Neuronal stem cell (in vitro differentiated cells): ENCODE results near the gene MANBA.
"Not testable (repeated sequence)": the region's sequence is repeated elsewhere in the genome, so short reads cannot be mapped to it uniquely, and the experiment has no call there.

Source experiments
- DNase-seq: peaks from one replicate; pipeline ENCODE4 v3.0.0-alpha.2; 2013; ENCODE audit warnings: low spot score
- H2AFZ ChIP-seq: one replicate; pipeline ENCODE4 v1.6.1; 2013; ENCODE audit warnings: mild to moderate bottlenecking, low read length, inconsistent platforms
- H2AK5ac ChIP-seq: 2 replicates; pipeline ENCODE4 v1.6.1; 2013; ENCODE audit warnings: low read depth, mild to moderate bottlenecking, inconsistent platforms, low read length, moderate library complexity, mixed read lengths
- H2BK120ac ChIP-seq: 2 replicates; pipeline ENCODE4 v1.6.1; 2013; ENCODE audit warnings: low read depth, mild to moderate bottlenecking, inconsistent platforms, low read length, moderate library complexity, mixed read lengths
- H2BK12ac ChIP-seq: one replicate; pipeline ENCODE4 v1.6.1; 2013; ENCODE audit warnings: low read length, inconsistent platforms
- H2BK15ac ChIP-seq: 2 replicates; pipeline ENCODE4 v1.6.1; 2013; ENCODE audit warnings: mild to moderate bottlenecking, low read length, inconsistent platforms, mixed read lengths
- H2BK5ac ChIP-seq: one replicate; pipeline ENCODE4 v1.6.1; 2013; ENCODE audit warnings: inconsistent platforms, mild to moderate bottlenecking, low read length, moderate library complexity
- H3K14ac ChIP-seq: one replicate; pipeline ENCODE4 v1.6.1; 2013; ENCODE audit warnings: low read length, inconsistent platforms
- H3K18ac ChIP-seq: 2 replicates; pipeline ENCODE4 v1.6.1; 2013; ENCODE audit warnings: low read length, inconsistent platforms
- H3K23ac ChIP-seq: 2 replicates; pipeline ENCODE4 v1.6.1; 2013; ENCODE audit warnings: low read depth, mild to moderate bottlenecking, mixed read lengths, low read length, inconsistent platforms; ENCODE audit not compliant: poor library complexity
- H3K27ac ChIP-seq: replicated peaks from 3 replicates; pipeline ENCODE4 v1.5.1; 2013; ENCODE audit warnings: low read length, inconsistent platforms
- H3K27me3 ChIP-seq, 3 experiments: 2 replicates each; pipeline ENCODE4 v1.6.1; 2013; ENCODE audit warnings: low read length in 3 of 3, mild to moderate bottlenecking in 2 of 3, inconsistent platforms in 1 of 3, low read depth in 1 of 3, mixed read lengths in 1 of 3, moderate library complexity in 1 of 3; ENCODE audit not compliant: control insufficient read depth in 3 of 3, insufficient read depth in 3 of 3
- H3K36me3 ChIP-seq, 2 donors: replicated peaks in 1 of 2; 2 replicates each; pipeline ENCODE4 v1.6.1; 2013; ENCODE audit warnings: low read length in 2 of 2; ENCODE audit not compliant: control insufficient read depth in 2 of 2, insufficient read depth in 2 of 2
- H3K4ac ChIP-seq: 2 replicates; pipeline ENCODE4 v1.6.1; 2013; ENCODE audit warnings: inconsistent platforms, mild to moderate bottlenecking, low read length, moderate library complexity
- H3K4me1 ChIP-seq, 2 donors: 1 replicate in 1 of 2; 2 replicates in 1 of 2; pipeline ENCODE4 v1.6.1; 2013; ENCODE audit warnings: low read length in 2 of 2, low read depth in 1 of 2; ENCODE audit not compliant: control insufficient read depth in 2 of 2, insufficient read depth in 1 of 2
- H3K4me2 ChIP-seq: one replicate; pipeline ENCODE4 v1.6.1; 2013; ENCODE audit warnings: mild to moderate bottlenecking, low read length, inconsistent platforms; ENCODE audit not compliant: insufficient read depth, poor library complexity, severe bottlenecking
- H3K4me3 ChIP-seq, 2 donors: 2 replicates each; pipeline ENCODE4 v1.5.1; 2013; ENCODE audit warnings: low read length in 2 of 2, mild to moderate bottlenecking in 2 of 2, inconsistent platforms in 1 of 2, moderate library complexity in 1 of 2
- H3K79me1 ChIP-seq: one replicate; pipeline ENCODE4 v1.6.1; 2013; ENCODE audit warnings: low read depth, mild to moderate bottlenecking, inconsistent platforms, low read length, moderate library complexity
- H3K9ac ChIP-seq: one replicate; pipeline ENCODE4 v1.6.1; 2013; ENCODE audit warnings: mild to moderate bottlenecking, low read depth, low read length, inconsistent platforms; ENCODE audit not compliant: poor library complexity
- H3K9me3 ChIP-seq, 2 donors: replicated peaks in 1 of 2; 2 replicates each; pipeline versions ENCODE3 to v1.6.1; 2013; ENCODE audit warnings: low read length in 2 of 2, mild to moderate bottlenecking in 2 of 2, inconsistent platforms in 1 of 2, low read depth in 1 of 2, mixed read lengths in 1 of 2, moderate library complexity in 1 of 2; ENCODE audit not compliant: control insufficient read depth in 2 of 2, insufficient read depth in 1 of 2
- H4K8ac ChIP-seq: one replicate; pipeline ENCODE4 v1.6.1; 2013; ENCODE audit warnings: low read depth, mild to moderate bottlenecking, inconsistent platforms, low read length, moderate library complexity
- H4K91ac ChIP-seq: one replicate; pipeline ENCODE4 v1.6.1; 2013; ENCODE audit warnings: low read length, low read depth, mild to moderate bottlenecking, inconsistent platforms; ENCODE audit not compliant: poor library complexity
- WGBS, 2 donors: extraction: QIAGEN DNeasy Blood & Tissue Kit; methylation state at CpG; one replicate each; pipeline ENCODE4 v1.1.7; 2013; ENCODE audit warnings: missing lambda C conversion rate in 2 of 2, mixed read lengths in 1 of 2; ENCODE audit not compliant: insufficient read length in 2 of 2, insufficient replicate concordance in 1 of 2; ENCODE audit errors: extremely low coverage in 2 of 2; 5-methylcytosine and 5-hydroxymethylcytosine counted together

The MANBA gene

GRCh38 chr4:102718833-102719575 is 41.8 kb downstream of the MANBA start:
- not testable (repeated sequence) for H3K27ac ChIP-seq, H2BK12ac ChIP-seq, H2BK15ac ChIP-seq, H3K4me3 ChIP-seq, H2AFZ ChIP-seq, H3K9ac ChIP-seq, H3K4ac ChIP-seq, H3K27me3 ChIP-seq, H3K14ac ChIP-seq, DNase-seq, H3K23ac ChIP-seq, H3K79me1 ChIP-seq, H4K91ac ChIP-seq, H2BK120ac ChIP-seq, H3K9me3 ChIP-seq, H3K4me2 ChIP-seq, H2AK5ac ChIP-seq, H2BK5ac ChIP-seq, H3K18ac ChIP-seq, H4K8ac ChIP-seq, H3K4me1 ChIP-seq
- peaks cover 3 to 25% of the 10 kb centered on the region in 2 donors for H3K36me3 ChIP-seq
- no CpG with 5 or more reads among the region's 9 CpGs for WGBS, 2 donors

GRCh38 chr4:102717448-102718092 is 43.2 kb downstream of the MANBA start:
- Histone ChIP-seq H3K4ac (no peak overlapping the region), H3K9ac (no peak overlapping the region), H2BK5ac (no peak overlapping the region), H3K36me3 (peaks cover 3 to 17% of the 10 kb centered on the region in 2 donors), H3K14ac (no peak overlapping the region), H3K27ac (no peak overlapping the region), H3K4me1 (no peaks in the 10 kb centered on the region), H2BK12ac (no peak overlapping the region), H4K8ac (no peak overlapping the region), H2AK5ac (no peak overlapping the region), H3K18ac (no peak overlapping the region), H2AFZ (no peak overlapping the region), H3K23ac (no peak overlapping the region), H2BK15ac (no peak overlapping the region), H3K79me1 (no peaks in the 10 kb centered on the region), H3K4me2 (no peak overlapping the region), H2BK120ac (no peak overlapping the region), H3K4me3 (no peak overlapping the region), H3K27me3 (no peaks in the 10 kb centered on the region), H4K91ac (no peak overlapping the region), H3K9me3 (peaks cover 2 to 6% of the 10 kb centered on the region in 2 donors)
- no CpG with 5 or more reads among the region's 1 CpG for WGBS, 2 donors
- no peak for DNase-seq

GRCh38 chr4:102715057-102715456 is 45.7 kb downstream of the MANBA start:
- Histone ChIP-seq H3K27me3 (no peaks in the 10 kb centered on the region), H3K14ac (no peak overlapping the region), H2AK5ac (no peak overlapping the region), H4K91ac (no peak overlapping the region), H2AFZ (no peak overlapping the region), H3K36me3 (peaks cover 3 to 6% of the 10 kb centered on the region in 2 donors), H2BK120ac (no peak overlapping the region), H3K27ac (no peak overlapping the region), H3K18ac (no peak overlapping the region), H2BK12ac (no peak overlapping the region), H2BK15ac (no peak overlapping the region), H2BK5ac (no peak overlapping the region), H3K4me1 (no peaks in the 10 kb centered on the region), H3K4me3 (no peak overlapping the region), H3K23ac (no peak overlapping the region), H3K4me2 (no peak overlapping the region), H3K4ac (no peak overlapping the region), H3K9ac (no peak overlapping the region), H3K9me3 (peaks cover 2 to 6% of the 10 kb centered on the region in 2 donors), H3K79me1 (no peaks in the 10 kb centered on the region), H4K8ac (no peak overlapping the region)
- no peak for DNase-seq
- WGBS, 2 donors = no CpG with 5 or more reads among the region's 1 CpG

- not testable (repeated sequence) for H3K4ac ChIP-seq, H3K9me3 ChIP-seq, H2BK12ac ChIP-seq, DNase-seq, H3K9ac ChIP-seq, H2BK5ac ChIP-seq, H3K4me2 ChIP-seq, H3K79me1 ChIP-seq, H2AK5ac ChIP-seq, H3K27me3 ChIP-seq, H4K8ac ChIP-seq, H2BK15ac ChIP-seq, H3K23ac ChIP-seq, H3K4me1 ChIP-seq, H2AFZ ChIP-seq, H3K27ac ChIP-seq, H3K14ac ChIP-seq, H3K18ac ChIP-seq, H2BK120ac ChIP-seq, H4K91ac ChIP-seq, H3K4me3 ChIP-seq, H3K36me3 ChIP-seq
- no CpG with 5 or more reads among the region's 3 CpGs for WGBS, 2 donors
These were observed 47.0 kb downstream of the MANBA start for GRCh38 chr4:102713774-102714173.
